HepG2 (cell line): Measurements from ENCODE around the gene GPR37L1. TPM values are rescaled to one million over a fixed set of nuclear protein-coding genes. Genes with fewer than 3 reads are reported as not detected.

Experiments used
- ATAC-seq: fragments of 200-7000 bp; cut with Tn5 transposase; 3 replicates; pipeline ENCODE4 v1.9.1; 2020; ENCODE audit warnings: mild to moderate bottlenecking, moderate library complexity
- BruUV-seq: library from RNA; stranded (reverse); fragments of 400-500 nt; replicated peaks from 2 replicates; lab custom pipeline; 2021; lab: Mats Ljungman, UMichigan
- CTCF ChIA-PET: fragments of 300-600 bp; formaldehyde crosslinking; extraction: SDS; loops from one replicate; lab custom pipeline; 2021; ENCODE audit warnings: low total read pairs, inconsistent platforms, low intra/inter-chr PET ratio; lab: Yijun Ruan, JAX
- POLR2A ChIA-PET: fragments of 350-600 bp; sonication (Branson Sonifier 250); formaldehyde crosslinking; loops from one replicate; lab custom pipeline; 2020; ENCODE audit warnings: antibody characterized with exemption, inconsistent platforms; lab: Yijun Ruan, JAX
- DNase-seq: peaks from one replicate; pipeline ENCODE4 v3.0.0-alpha.2; 2015; ENCODE audit warnings: low spot score
- FAIRE-seq: peaks from 3 replicates; lab custom pipeline; 2011; peaks lifted over from hg19 to GRCh38; lab: Jason Lieb, UNC
- H2AFZ ChIP-seq: one replicate; pipeline ENCODE4 v1.6.1; 2011; ENCODE audit warnings: low read length, inconsistent platforms
- H3K27ac ChIP-seq: fragments of 300-600 bp; 3 replicates; pipeline ENCODE4 v1.8.0; 2011; ENCODE audit warnings: mixed run types, mild to moderate bottlenecking, mixed read lengths, low read length, inconsistent platforms; ENCODE audit not compliant: insufficient read depth; ENCODE audit errors: extremely low read length
- H3K27me3 ChIP-seq, 2 experiments: fragments of 200-600 bp in 1 of 2; 2 replicates in 1 of 2; 3 replicates in 1 of 2; pipeline versions ENCODE4 v1.6.0 to v1.8.0; 2011; ENCODE audit warnings: low read length in 2 of 2, mild to moderate bottlenecking in 2 of 2, moderate library complexity in 2 of 2, inconsistent platforms in 1 of 2; ENCODE audit not compliant: insufficient read depth in 2 of 2, control insufficient read depth in 1 of 2
- H3K36me3 ChIP-seq, 2 experiments: fragments of 200-600 bp in 1 of 2; replicated peaks in 1 of 2; 2 replicates in 1 of 2; 3 replicates in 1 of 2; pipeline versions ENCODE4 v1.5.1 to v1.8.0; 2011; ENCODE audit warnings: low read length in 2 of 2, inconsistent platforms in 1 of 2; ENCODE audit not compliant: insufficient read depth in 2 of 2, control insufficient read depth in 1 of 2
- H3K4me1 ChIP-seq: 2 replicates; pipeline ENCODE4 v1.5.1; 2012; ENCODE audit warnings: low read length, inconsistent platforms; ENCODE audit not compliant: insufficient read depth
- H3K4me2 ChIP-seq: 2 replicates; pipeline ENCODE4 v1.6.0; 2011; ENCODE audit warnings: low read depth, low read length, inconsistent platforms
- H3K4me3 ChIP-seq, 3 experiments: fragments of 200-600 bp in 1 of 3; sonication (generic), shearing (Covaris generic) in 1 of 3; replicated peaks in 1 of 3; 2 replicates each; pipeline ENCODE4 v1.5.1; 2011 to 2016; ENCODE audit warnings: low read length in 3 of 3, inconsistent platforms in 2 of 3, low read depth in 2 of 3, mild to moderate bottlenecking in 2 of 3, control low read depth in 1 of 3, mixed read lengths in 1 of 3; ENCODE audit not compliant: insufficient read depth in 1 of 3
- H3K79me2 ChIP-seq: one replicate; pipeline ENCODE4 v1.6.1; 2011; ENCODE audit warnings: low read length, inconsistent platforms; ENCODE audit not compliant: insufficient read depth
- H3K9ac ChIP-seq: 2 replicates; pipeline ENCODE4 v1.6.0; 2011; ENCODE audit warnings: mild to moderate bottlenecking, low read depth, low read length, inconsistent platforms; ENCODE audit not compliant: insufficient read depth
- H3K9me3 ChIP-seq: 2 replicates; pipeline ENCODE4 v1.5.1; 2012; ENCODE audit warnings: mild to moderate bottlenecking, low read length
- H4K20me1 ChIP-seq: 2 replicates; pipeline ENCODE4 v1.6.0; 2011; ENCODE audit warnings: inconsistent platforms, mild to moderate bottlenecking, low read length, moderate library complexity; ENCODE audit not compliant: insufficient read depth
- CEBPB ChIP-seq: IDR thresholded peaks from 2 replicates; pipeline ENCODE4 v1.6.1; 2011; ENCODE audit warnings: low read depth, low read length, improper control_type of control experiment, borderline replicate concordance
- CREM ChIP-seq, 2 experiments: sonication (generic) in 1 of 2; formaldehyde crosslinking in 1 of 2; IDR thresholded peaks; 2 replicates each; pipeline versions ENCODE4 v1.4.0 to v1.6.1; 2016 to 2020; ENCODE audit warnings: antibody characterized with exemption in 1 of 2, mild to moderate bottlenecking in 1 of 2, missing genetic modification reagents in 1 of 2
- FIP1L1 ChIP-seq: fragments of 200-400 bp; formaldehyde crosslinking; IDR thresholded peaks from 2 replicates; pipeline ENCODE4 v1.6.1; 2018; ENCODE audit warnings: low read depth, mild to moderate bottlenecking, low read length, moderate library complexity, borderline replicate concordance; ENCODE audit not compliant: insufficient read depth
- JDP2 ChIP-seq: sonication (generic); formaldehyde crosslinking; IDR thresholded peaks from 2 replicates; pipeline ENCODE4 v1.8.1; 2022; ENCODE audit warnings: missing genetic modification reagents, borderline replicate concordance
- KDM6A ChIP-seq: IDR thresholded peaks from 2 replicates; pipeline ENCODE4 v1.6.1; 2016; ENCODE audit warnings: low read depth
- KLF16 ChIP-seq, 2 experiments: sonication (generic) in 1 of 2; formaldehyde crosslinking in 1 of 2; IDR thresholded peaks; 2 replicates each; pipeline versions ENCODE4 v1.6.1 to v1.8.0; 2016 to 2023; ENCODE audit warnings: missing genetic modification reagents in 2 of 2, missing compliant biosample characterization in 1 of 2
- MLXIP ChIP-seq: sonication (generic); formaldehyde crosslinking; IDR thresholded peaks from 2 replicates; pipeline ENCODE4 v1.9.0; 2021; ENCODE audit warnings: missing genetic modification reagents, borderline replicate concordance
- SKI ChIP-seq: fragments of 450-650 bp; IDR thresholded peaks from one replicate; pipeline ENCODE4 v1.6.1; 2018; ENCODE audit warnings: mild to moderate bottlenecking; ENCODE audit not compliant: partially characterized antibody
- ZFP82 ChIP-seq: sonication (generic); formaldehyde crosslinking; IDR thresholded peaks from 2 replicates; pipeline ENCODE4 v1.5.1; 2020; ENCODE audit warnings: mild to moderate bottlenecking, missing genetic modification reagents, borderline replicate concordance
- ZFP91 ChIP-seq: sonication (generic); formaldehyde crosslinking; IDR thresholded peaks from 2 replicates; pipeline ENCODE4 v1.9.0; 2022; ENCODE audit warnings: missing genetic modification reagents, mild to moderate bottlenecking, borderline replicate concordance
- ZNF260 ChIP-seq: sonication (generic); formaldehyde crosslinking; IDR thresholded peaks from 2 replicates; pipeline ENCODE4 v1.4.0; 2020; ENCODE audit warnings: missing genetic modification reagents, low read depth, mild to moderate bottlenecking, borderline replicate concordance
- ZNF670 ChIP-seq: sonication (generic); formaldehyde crosslinking; IDR thresholded peaks from 2 replicates; pipeline ENCODE4 v1.8.0; 2022; ENCODE audit warnings: mild to moderate bottlenecking, missing genetic modification reagents, borderline replicate concordance
- ZNF772 ChIP-seq: sonication (generic); formaldehyde crosslinking; IDR thresholded peaks from 2 replicates; pipeline ENCODE4 v1.5.0; 2020; ENCODE audit warnings: mild to moderate bottlenecking, missing genetic modification reagents
- ZNF83 ChIP-seq: sonication (generic); formaldehyde crosslinking; IDR thresholded peaks from 2 replicates; pipeline ENCODE4 v1.4.0; 2020; ENCODE audit warnings: missing genetic modification reagents, mild to moderate bottlenecking, borderline replicate concordance
- WGBS: methylation state at CpG from one replicate; pipeline ENCODE4 v1.1.6; 2017; ENCODE audit warnings: low lambda C conversion rate; 5-methylcytosine and 5-hydroxymethylcytosine counted together
- in situ Hi-C: cut with HindIII; loops from 2 replicates; pipeline ENCODE4 v1.10.0; 2017; ENCODE audit warnings: low pct_unique_long_range_greater_than_20kb; ENCODE audit not compliant: extremely low pct_ligation_motif_present
- intact Hi-C: fragments of 100-400 bp; cut with micrococcal nuclease; formaldehyde crosslinking; loops from one replicate; pipeline ENCODE4 v1.10.0; 2022; ENCODE audit not compliant: unreplicated experiment
- polyA plus RNA-seq, 8 experiments: library from polyadenylated mRNA; depleted of rRNA in 3 of 8; stranded (reverse) in 7 of 8; unstranded in 1 of 8; fragments of >200 nt; fragmentation: Illumina TruSeq in 4 of 8; extraction: Trizol in 4 of 8; gene quantifications; 2 replicates each; pipeline versions ENCODE4 v1.2.1 to v1.2.3, GENCODE V29; 2011 to 2016; ENCODE audit warnings: low read depth in 4 of 8, missing spikeins in 1 of 8, mixed read lengths in 1 of 8; ENCODE audit not compliant: insufficient read depth in 1 of 8
- total RNA-seq, 5 experiments: library from RNA; depleted of rRNA; stranded (reverse); fragments of >200 nt; fragmentation: Illumina TruSeq; extraction: Trizol; gene quantifications; 2 replicates each; pipeline ENCODE4 v1.2.3, GENCODE V29; 2016; ENCODE audit warnings: low read depth in 1 of 5
- TF ChIP-seq, protein P1 (sequence below): sonication (generic); formaldehyde crosslinking; IDR thresholded peaks from 2 replicates; pipeline ENCODE4 v1.4.0; 2020; ENCODE audit warnings: mild to moderate bottlenecking, missing genetic modification reagents
- TF ChIP-seq, protein P2 (sequence below): IDR thresholded peaks from 2 replicates; pipeline ENCODE4 v1.6.1; 2016; ENCODE audit warnings: missing biosample characterization, missing genetic modification reagents, low read depth

The GPR37L1 gene
- total and polyA plus RNA-seq, 2 of the 13 experiments (the other 11 are each of a cell fraction or from before 2014, with no cell fraction given): 0.13 TPM; not detected in 1

DNA sequence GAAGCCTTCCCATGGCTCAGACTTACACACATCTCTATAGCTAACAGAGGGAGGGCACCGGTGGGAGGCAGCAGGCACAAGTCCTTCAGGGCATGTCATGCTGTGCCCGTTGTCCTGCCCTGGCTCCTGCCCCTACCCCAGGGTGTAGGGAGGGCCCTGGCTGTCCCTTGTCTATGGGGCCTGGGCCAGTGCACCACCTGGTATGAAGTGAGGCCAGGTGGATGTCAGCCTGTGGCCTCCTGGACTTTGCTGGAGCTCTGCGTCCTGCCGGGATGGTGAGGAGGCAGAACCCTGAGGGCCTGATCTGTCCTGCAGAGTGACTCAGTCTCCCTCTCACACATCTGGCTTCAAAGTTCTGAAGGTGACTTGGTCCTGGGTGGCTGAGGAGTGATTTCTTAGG, 47.3 kb upstream of the GPR37L1 start:
- FAIRE-seq (no peak), DNase-seq (no peak), ATAC-seq (peak; percentile 72)
- Histone ChIP-seq H3K36me3 (no peaks in the 10 kb centered on the region), H4K20me1 (no peaks in the 10 kb centered on the region), H3K4me2 (peak overlapping the region; percentile 84), H3K4me1 (peaks cover 57% of the 10 kb centered on the region), H3K27me3 (no peaks in the 10 kb centered on the region), H3K27ac (peak overlapping the region; percentile 1), H3K9me3 (no peaks in the 10 kb centered on the region), H3K4me3 (peak overlapping the region; percentile 5 to 58 (median 34)), H2AFZ (no peak overlapping the region), H3K9ac (peak overlapping the region; percentile 58), H3K79me2 (no peaks in the 10 kb centered on the region)
- ChIA-PET CTCF (interaction anchor here (1.3 kb wide), 1 partner anchor 44 kb away, joined by 3 read pairs; no protein-coding TSS in a partner anchor), POLR2A (interaction anchor here (0.9 to 3.4 kb wide), 8 partner anchors 11 to 65 kb away, joined by 3 to 37 read pairs (median 9); partner anchors contain the start of gene ELF3)
- 0% methylated on average over 2 of the region's 4 CpGs for WGBS
- intact Hi-C loops (no loop called here), in situ Hi-C loops (no loop called here)
- BruUV-seq: no TSS peak
- TF ChIP-seq ZFP91 (CRISPR knock-in tag) (0 out of 2 replicates have a peak, but pooled peaks have one; percentile 36), ZNF83 (CRISPR knock-in tag) (0 out of 2 replicates have a peak, but pooled peaks have one; percentile 60), JDP2 (CRISPR knock-in tag) (no peak), SKI (no peak), CREM (IDR thresholded peaks at IDR 0.05) (no peak), CREM (CRISPR knock-in tag; IDR thresholded peaks at IDR 0.05) (no peak), ZNF670 (CRISPR knock-in tag) (no peak), ZNF260 (CRISPR knock-in tag) (no peak), FIP1L1 (no peak), ZFP82 (no peak), CEBPB (no peak), KDM6A (no peak), ZNF772 (peak; percentile 40; the same call in 1 of the 2 replicates), KLF16 (CRISPR knock-in tag; IDR thresholded peaks at IDR 0.05) (no peak), MLXIP (CRISPR knock-in tag) (no peak)
- TF ChIP-seq, protein P1, sequence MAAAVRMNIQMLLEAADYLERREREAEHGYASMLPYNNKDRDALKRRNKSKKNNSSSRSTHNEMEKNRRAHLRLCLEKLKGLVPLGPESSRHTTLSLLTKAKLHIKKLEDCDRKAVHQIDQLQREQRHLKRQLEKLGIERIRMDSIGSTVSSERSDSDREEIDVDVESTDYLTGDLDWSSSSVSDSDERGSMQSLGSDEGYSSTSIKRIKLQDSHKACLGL (CRISPR knock-in tag): peak; percentile 30; the same call in 1 of the 2 replicates
- TF ChIP-seq, protein P2, sequence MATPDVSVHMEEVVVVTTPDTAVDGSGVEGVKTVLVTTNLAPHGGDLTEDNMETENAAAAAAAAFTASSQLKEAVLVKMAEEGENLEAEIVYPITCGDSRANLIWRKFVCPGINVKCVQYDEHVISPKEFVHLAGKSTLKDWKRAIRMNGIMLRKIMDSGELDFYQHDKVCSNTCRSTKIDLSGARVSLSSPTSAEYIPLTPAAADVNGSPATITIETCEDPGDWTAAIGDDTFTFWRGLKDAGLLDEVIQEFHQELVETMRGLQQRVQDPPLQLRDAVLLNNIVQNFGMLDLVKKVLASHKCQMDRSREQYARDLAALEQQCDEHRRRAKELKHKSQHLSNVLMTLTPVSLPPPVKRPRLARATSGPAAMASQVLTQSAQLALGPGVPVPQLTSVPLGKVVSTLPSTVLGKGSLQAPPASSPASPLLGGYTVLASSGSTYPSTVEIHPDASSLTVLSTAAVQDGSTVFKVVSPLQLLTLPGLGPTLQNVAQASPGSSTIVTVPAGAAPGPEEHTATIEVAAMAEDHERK: no peak
